Hypothalamus (tissue), 51 donors: ENCODE data around the gene IBTK.
"Not testable (repeated sequence)": the region's sequence is repeated elsewhere in the genome, so short reads cannot be mapped to it uniquely, and the experiment has no call there.

Experiments used
- DNase-seq, 51 donors: peaks; one replicate each; lab custom pipeline; 2025; lab: John Stamatoyannopoulos, UW

IBTK gene

GRCh38 chr6:82131441-82131840 lies 116.1 kb downstream of the IBTK start:
- no peak for DNase-seq

GRCh38 chr6:82129797-82130196 lies 117.7 kb downstream of the IBTK start:
- DNase-seq: no peak

- not testable (repeated sequence) for DNase-seq
These were observed 118.6 kb downstream of the IBTK start for GRCh38 chr6:82128973-82129372.

- DNase-seq: no peak
These were observed 123.9 kb downstream of the IBTK start for GRCh38 chr6:82123632-82124031.
